Ishikawa (cell line): Measurements from ENCODE around the gene ZCCHC12.

Experiments used
- CEBPB ChIP-seq: IDR thresholded peaks from 2 replicates; pipeline ENCODE4 v1.6.1; 2012
- CREB1 ChIP-seq: IDR thresholded peaks from 2 replicates; pipeline ENCODE4 v1.6.1; 2012; ENCODE audit warnings: low read depth
- EGR1 ChIP-seq: IDR thresholded peaks from 2 replicates; pipeline ENCODE4 v1.6.1; 2012
- EP300 ChIP-seq: IDR thresholded peaks from 2 replicates; pipeline ENCODE4 v1.6.1; 2012; ENCODE audit warnings: borderline replicate concordance
- FOXM1 ChIP-seq: IDR thresholded peaks from 2 replicates; pipeline ENCODE4 v1.6.1; 2012; ENCODE audit warnings: low read depth, borderline replicate concordance
- MAX ChIP-seq: IDR thresholded peaks from 2 replicates; pipeline ENCODE4 v1.6.1; 2012
- TAF1 ChIP-seq: IDR thresholded peaks from 2 replicates; pipeline ENCODE4 v1.6.1; 2012; ENCODE audit warnings: low read depth, mild to moderate bottlenecking
- TCF12 ChIP-seq: IDR thresholded peaks from 2 replicates; pipeline ENCODE4 v1.6.1; 2012; ENCODE audit warnings: low read depth
- TF ChIP-seq, protein P1 (sequence below): IDR thresholded peaks from 2 replicates; pipeline ENCODE4 v1.6.1; 2012
- TF ChIP-seq, protein P2 (sequence below): IDR thresholded peaks from 2 replicates; pipeline ENCODE4 v1.6.1; 2012; ENCODE audit warnings: low read depth, mild to moderate bottlenecking

- TF ChIP-seq CREB1 (no peak), EGR1 (no peak), TCF12 (no peak), FOXM1 (no peak), EP300 (no peak), MAX (no peak), CEBPB (no peak), TAF1 (no peak)
- TF ChIP-seq, protein P1, sequence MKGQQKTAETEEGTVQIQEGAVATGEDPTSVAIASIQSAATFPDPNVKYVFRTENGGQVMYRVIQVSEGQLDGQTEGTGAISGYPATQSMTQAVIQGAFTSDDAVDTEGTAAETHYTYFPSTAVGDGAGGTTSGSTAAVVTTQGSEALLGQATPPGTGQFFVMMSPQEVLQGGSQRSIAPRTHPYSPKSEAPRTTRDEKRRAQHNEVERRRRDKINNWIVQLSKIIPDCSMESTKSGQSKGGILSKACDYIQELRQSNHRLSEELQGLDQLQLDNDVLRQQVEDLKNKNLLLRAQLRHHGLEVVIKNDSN: no peak
- TF ChIP-seq, protein P2, sequence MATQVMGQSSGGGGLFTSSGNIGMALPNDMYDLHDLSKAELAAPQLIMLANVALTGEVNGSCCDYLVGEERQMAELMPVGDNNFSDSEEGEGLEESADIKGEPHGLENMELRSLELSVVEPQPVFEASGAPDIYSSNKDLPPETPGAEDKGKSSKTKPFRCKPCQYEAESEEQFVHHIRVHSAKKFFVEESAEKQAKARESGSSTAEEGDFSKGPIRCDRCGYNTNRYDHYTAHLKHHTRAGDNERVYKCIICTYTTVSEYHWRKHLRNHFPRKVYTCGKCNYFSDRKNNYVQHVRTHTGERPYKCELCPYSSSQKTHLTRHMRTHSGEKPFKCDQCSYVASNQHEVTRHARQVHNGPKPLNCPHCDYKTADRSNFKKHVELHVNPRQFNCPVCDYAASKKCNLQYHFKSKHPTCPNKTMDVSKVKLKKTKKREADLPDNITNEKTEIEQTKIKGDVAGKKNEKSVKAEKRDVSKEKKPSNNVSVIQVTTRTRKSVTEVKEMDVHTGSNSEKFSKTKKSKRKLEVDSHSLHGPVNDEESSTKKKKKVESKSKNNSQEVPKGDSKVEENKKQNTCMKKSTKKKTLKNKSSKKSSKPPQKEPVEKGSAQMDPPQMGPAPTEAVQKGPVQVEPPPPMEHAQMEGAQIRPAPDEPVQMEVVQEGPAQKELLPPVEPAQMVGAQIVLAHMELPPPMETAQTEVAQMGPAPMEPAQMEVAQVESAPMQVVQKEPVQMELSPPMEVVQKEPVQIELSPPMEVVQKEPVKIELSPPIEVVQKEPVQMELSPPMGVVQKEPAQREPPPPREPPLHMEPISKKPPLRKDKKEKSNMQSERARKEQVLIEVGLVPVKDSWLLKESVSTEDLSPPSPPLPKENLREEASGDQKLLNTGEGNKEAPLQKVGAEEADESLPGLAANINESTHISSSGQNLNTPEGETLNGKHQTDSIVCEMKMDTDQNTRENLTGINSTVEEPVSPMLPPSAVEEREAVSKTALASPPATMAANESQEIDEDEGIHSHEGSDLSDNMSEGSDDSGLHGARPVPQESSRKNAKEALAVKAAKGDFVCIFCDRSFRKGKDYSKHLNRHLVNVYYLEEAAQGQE: no peak
These were observed 24.1 kb downstream of the ZCCHC12 start for GRCh38 chrX:118847676-118848075.
